ENCODE results near the gene TMIGD1. TPM values are rescaled to one million over a fixed set of nuclear protein-coding genes. Genes with fewer than 3 reads are reported as not detected.
A peak's percentile ranks its signal among the peaks of the same experiment; 100 is the strongest.

TMIGD1 gene
- total and polyA plus RNA-seq, 2 of the 13 experiments (the other 11 are each of a cell fraction or from before 2014, with no cell fraction given): not detected

GRCh38 chr17:30337393-30337999 lies 3.6 kb upstream of the TMIGD1 start (continued):
- TF ChIP-seq ZNF615 (CRISPR knock-in tag; IDR thresholded peaks at IDR 0.05; ENCODE audit: borderline replicate concordance) (no peak), ZUFSP (CRISPR knock-in tag; IDR thresholded peaks at IDR 0.05; ENCODE audit: borderline replicate concordance) (no peak), ZMYM3 (CRISPR knock-in tag; IDR thresholded peaks at IDR 0.05) (peak; percentile 77; the same call in 1 of the 2 replicates), TCF7 (IDR thresholded peaks at IDR 0.05; ENCODE audit: low read depth) (peak; percentile 23; the same call in 1 of the 2 replicates), ZNF276 (CRISPR knock-in tag; IDR thresholded peaks at IDR 0.05; ENCODE audit: low read depth) (peak; percentile 78; the same call in 1 of the 2 replicates), ZFAT (CRISPR knock-in tag; conservative IDR thresholded peaks at IDR 0.05) (no peak), ZNF382 (CRISPR knock-in tag; IDR thresholded peaks at IDR 0.05; ENCODE audit: borderline replicate concordance) (no peak), ZBTB2 (CRISPR knock-in tag; IDR thresholded peaks at IDR 0.05; ENCODE audit: low read depth) (no peak), ZKSCAN8 (CRISPR knock-in tag; IDR thresholded peaks at IDR 0.05; ENCODE audit: borderline replicate concordance) (0 out of 2 replicates have a peak, but pooled peaks have one; percentile 31), SMARCC2 (IDR thresholded peaks at IDR 0.05) (no peak), HHEX (CRISPR knock-in tag; IDR thresholded peaks at IDR 0.05) (no peak), ZNF691 (CRISPR knock-in tag; IDR thresholded peaks at IDR 0.05; ENCODE audit: borderline replicate concordance, low read depth) (peak; percentile 97), NCOR1 (IDR thresholded peaks at IDR 0.05; ENCODE audit: borderline replicate concordance, low read length) (no peak; the same call in 1 of the 2 replicates), ZSCAN9 (CRISPR knock-in tag; IDR thresholded peaks at IDR 0.05; ENCODE audit: borderline replicate concordance) (no peak; the same call in 1 of the 2 replicates), ZNF251 (CRISPR knock-in tag; IDR thresholded peaks at IDR 0.05) (no peak), MEF2D (CRISPR knock-in tag; IDR thresholded peaks at IDR 0.05) (no peak; the same call in 1 of the 2 replicates), E2F2 (CRISPR knock-in tag; IDR thresholded peaks at IDR 0.05; ENCODE audit: borderline replicate concordance) (no peak), ARNT2 (CRISPR knock-in tag; IDR thresholded peaks at IDR 0.05; ENCODE audit: low read depth) (peak; percentile 30; the same call in 1 of the 2 replicates), ZNF772 (CRISPR knock-in tag; IDR thresholded peaks at IDR 0.05) (no peak), RBFOX2 (IDR thresholded peaks at IDR 0.05; ENCODE audit: low read depth, low read length) (peak; percentile 55)
